Measurements from ENCODE around the gene GALNTL6.

The GALNTL6 gene

DNA sequence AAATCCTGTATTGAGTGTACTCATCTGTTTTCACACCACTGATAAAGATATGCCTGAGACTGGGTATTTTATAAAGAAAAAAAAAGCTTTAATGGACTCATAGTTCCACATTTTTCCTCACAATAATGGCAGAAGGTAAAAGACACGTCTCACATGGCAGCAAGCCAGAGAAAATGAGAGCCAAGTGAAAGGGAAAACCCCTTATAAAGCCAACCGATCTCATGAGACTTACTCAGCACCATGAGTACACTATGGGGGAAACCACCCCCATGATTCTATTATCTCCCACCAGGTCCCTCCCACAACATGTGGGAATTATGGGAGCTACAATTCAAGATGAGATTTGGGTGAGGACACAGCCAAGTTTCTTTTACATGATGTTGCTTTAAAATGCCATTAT lies 171.9 kb downstream of the GALNTL6 start:
- DNase-seq (ENCODE audit: low read depth in 2 of 2, low spot score in 1 of 2): no peak

DNA sequence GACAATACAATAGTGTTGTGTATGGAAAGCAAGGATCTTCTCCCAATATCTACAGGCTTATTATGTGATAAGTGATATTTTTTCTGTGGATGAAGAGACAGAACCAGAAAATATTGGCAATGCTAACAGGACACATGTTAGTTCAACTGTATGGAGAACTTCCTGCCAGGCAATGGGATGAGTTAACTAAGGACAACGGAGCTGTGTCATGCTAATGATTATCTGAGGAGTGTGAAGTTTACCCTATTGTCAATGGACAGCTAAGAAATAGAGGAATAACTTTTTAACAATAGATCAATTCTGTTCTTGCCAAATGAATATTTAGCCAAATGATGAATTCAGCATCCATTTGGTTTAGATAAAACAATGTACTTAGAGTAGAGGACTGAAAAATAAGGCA lies 180.0 kb downstream of the GALNTL6 start:
- DNase-seq (ENCODE audit: low read depth in 2 of 2, low spot score in 1 of 2): no peak

GRCh38 chr4:172007889-172008288 lies 194.7 kb downstream of the GALNTL6 start:
- no peak for DNase-seq (ENCODE audit: low read depth in 2 of 2, low spot score in 1 of 2)

- no peak for DNase-seq (ENCODE audit: low read depth in 2 of 2, low spot score in 1 of 2)
Observed at GRCh38 chr4:172009446-172010230, 196.4 kb downstream of the GALNTL6 start.

- DNase-seq (ENCODE audit: low read depth in 2 of 2, low spot score in 1 of 2): no peak
Observed at GRCh38 chr4:172011196-172011595, 198.0 kb downstream of the GALNTL6 start.

- DNase-seq (ENCODE audit: low read depth in 2 of 2, low spot score in 1 of 2): no peak
Observed at GRCh38 chr4:172018358-172018757, 205.2 kb downstream of the GALNTL6 start.

GRCh38 chr4:172035562-172035961 lies 222.4 kb downstream of the GALNTL6 start:
- no peak for DNase-seq (ENCODE audit: low read depth in 2 of 2, low spot score in 1 of 2)

DNA sequence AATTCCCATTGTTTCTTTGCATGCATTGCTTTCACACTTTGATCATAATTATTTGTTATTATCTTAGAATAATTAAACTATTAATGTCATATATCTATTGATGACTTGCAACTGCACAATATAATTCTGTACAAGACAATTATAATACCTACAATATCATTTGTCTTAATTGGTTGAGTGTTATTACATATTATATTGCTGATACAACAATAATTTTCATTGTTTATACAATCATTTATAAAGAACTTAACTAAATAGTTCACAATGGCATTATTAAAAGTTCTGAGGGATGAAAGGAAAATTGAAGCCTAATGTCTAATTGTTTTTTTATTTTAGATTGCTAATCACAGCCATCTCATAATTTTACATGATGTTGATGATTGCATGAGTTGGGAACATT lies 227.6 kb downstream of the GALNTL6 start:
- no peak for DNase-seq (ENCODE audit: low read depth in 2 of 2, low spot score in 1 of 2)

GRCh38 chr4:172042714-172043114 lies 229.5 kb downstream of the GALNTL6 start:
- DNase-seq (ENCODE audit: low read depth in 2 of 2, low spot score in 1 of 2): no peak

- no peak for DNase-seq (ENCODE audit: low read depth in 2 of 2, low spot score in 1 of 2)
Observed at GRCh38 chr4:172045981-172046380, 232.8 kb downstream of the GALNTL6 start.

DNA sequence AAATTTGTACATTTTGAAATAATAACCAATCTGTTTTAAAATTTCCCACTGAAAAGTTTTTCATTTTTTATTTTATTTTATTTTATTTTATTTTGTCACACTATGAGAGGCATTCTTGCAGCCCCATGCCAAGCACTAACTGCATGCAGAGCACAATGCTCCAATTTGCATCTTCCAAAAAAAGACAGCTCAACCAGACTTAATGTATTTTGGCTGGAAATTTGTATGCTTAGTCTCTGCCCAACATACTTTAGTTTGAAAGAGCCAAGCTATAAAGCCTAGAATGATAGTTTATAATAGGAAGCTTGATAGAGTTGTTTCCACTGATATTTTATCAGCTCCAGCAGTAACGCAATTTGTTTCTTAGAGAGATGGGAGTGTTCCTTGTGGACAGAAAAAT lies 235.5 kb downstream of the GALNTL6 start:
- DNase-seq (ENCODE audit: low read depth in 2 of 2, low spot score in 1 of 2): no peak

- DNase-seq (ENCODE audit: low read depth in 2 of 2, low spot score in 1 of 2): no peak
Observed at GRCh38 chr4:172050911-172051310, 237.7 kb downstream of the GALNTL6 start.

- no peak for DNase-seq (ENCODE audit: low read depth in 2 of 2, low spot score in 1 of 2)
Observed at GRCh38 chr4:172055046-172055445, 241.8 kb downstream of the GALNTL6 start.

GRCh38 chr4:172055498-172055897 lies 242.3 kb downstream of the GALNTL6 start:
- DNase-seq (ENCODE audit: low read depth in 2 of 2, low spot score in 1 of 2): no peak

DNA sequence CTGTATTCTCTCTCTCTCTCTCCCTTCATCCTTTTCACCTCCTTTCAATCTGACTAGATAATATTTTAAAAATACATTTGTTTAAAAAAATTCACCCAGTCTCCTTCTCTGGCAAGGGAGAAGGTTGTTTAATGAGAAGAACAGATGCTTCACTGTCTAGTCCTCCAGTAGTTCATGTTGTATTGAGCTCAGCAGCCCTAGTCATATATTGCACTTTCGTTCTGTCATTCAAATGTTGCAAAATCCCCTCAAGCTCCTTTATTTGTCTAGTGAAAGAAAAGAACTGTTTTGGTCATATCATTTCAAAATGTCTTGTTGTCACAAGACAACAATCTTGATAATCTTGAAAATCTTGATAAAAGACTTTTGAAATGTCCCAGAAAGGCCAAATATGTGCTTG lies 248.0 kb downstream of the GALNTL6 start:
- DNase-seq (ENCODE audit: low read depth in 2 of 2, low spot score in 1 of 2): no peak

GRCh38 chr4:172068506-172068905 lies 255.3 kb downstream of the GALNTL6 start:
- DNase-seq (ENCODE audit: low read depth in 2 of 2, low spot score in 1 of 2): no peak

DNA sequence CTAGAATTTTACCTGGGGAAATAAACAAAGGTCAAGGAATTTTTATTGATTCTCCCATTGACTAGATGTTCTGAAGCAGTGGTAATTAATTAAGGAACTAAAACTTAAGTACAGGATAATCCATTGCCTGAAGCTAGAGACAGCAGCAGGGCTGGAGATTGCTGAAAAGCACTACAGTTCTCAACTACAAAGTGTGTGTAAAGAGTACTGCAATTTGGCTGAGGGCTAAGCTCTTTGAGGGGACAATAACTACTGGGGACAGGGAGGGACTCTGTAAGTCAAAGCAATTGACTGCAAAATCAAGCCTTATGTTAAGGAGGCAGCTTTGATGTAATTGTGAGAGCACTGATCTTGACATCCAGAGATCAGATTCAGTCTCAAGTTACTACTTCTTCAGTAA lies 260.4 kb downstream of the GALNTL6 start:
- no peak for DNase-seq (ENCODE audit: low read depth in 2 of 2, low spot score in 1 of 2)

GRCh38 chr4:172083272-172083671 lies 270.1 kb downstream of the GALNTL6 start:
- no peak for DNase-seq (ENCODE audit: low read depth in 2 of 2, low spot score in 1 of 2)

- DNase-seq (ENCODE audit: low read depth in 2 of 2, low spot score in 1 of 2): no peak
Observed at GRCh38 chr4:172088556-172088955, 275.4 kb downstream of the GALNTL6 start.

DNA sequence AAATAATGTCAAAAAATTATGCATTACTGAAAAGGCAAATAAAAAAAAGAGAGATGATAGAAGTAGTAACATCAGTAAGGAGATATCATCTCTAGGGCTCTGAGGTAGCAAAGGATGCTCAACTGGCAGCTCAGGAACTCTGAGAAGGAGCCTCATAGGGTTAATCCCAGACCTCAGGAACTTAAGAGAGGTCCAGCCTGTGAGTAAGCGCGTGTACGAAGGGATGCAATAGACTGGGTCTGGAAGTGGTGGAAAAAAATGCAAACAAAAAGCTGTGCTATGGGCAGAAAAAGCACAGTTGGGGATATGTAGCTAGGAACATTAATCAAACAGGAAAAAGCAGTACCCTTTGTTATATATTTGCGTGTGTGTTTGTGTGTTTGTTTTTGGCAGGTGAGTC lies 282.0 kb downstream of the GALNTL6 start:
- no peak for DNase-seq (ENCODE audit: low read depth in 2 of 2, low spot score in 1 of 2)

DNA sequence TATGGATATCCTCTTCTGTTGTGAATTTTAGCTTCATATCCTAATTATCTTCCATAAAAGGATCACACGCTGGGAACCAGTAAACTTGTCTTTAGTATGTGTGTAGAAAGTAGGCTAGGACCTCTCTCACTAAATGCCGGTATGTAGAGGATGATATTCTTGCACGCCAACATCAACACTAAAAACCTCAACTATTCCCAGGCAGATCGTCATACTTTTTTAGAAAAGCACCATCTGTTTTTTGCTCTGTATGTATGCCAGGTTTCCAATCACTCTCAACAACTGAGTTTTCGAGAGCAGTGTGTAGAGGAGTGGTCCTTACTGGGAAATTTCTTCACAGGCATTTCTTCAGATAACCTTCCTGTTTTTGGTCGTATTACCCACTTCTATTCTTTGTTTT lies 283.6 kb downstream of the GALNTL6 start:
- DNase-seq (ENCODE audit: low read depth in 2 of 2, low spot score in 1 of 2): no peak

- no peak for DNase-seq (ENCODE audit: low read depth in 2 of 2, low spot score in 1 of 2)
Observed at GRCh38 chr4:172099376-172099775, 286.2 kb downstream of the GALNTL6 start.

GRCh38 chr4:172103456-172103855 lies 290.3 kb downstream of the GALNTL6 start:
- DNase-seq (ENCODE audit: low read depth in 2 of 2, low spot score in 1 of 2): no peak
